ENCODE results near the gene TOP3A. TPM values are rescaled to one million over a fixed set of nuclear protein-coding genes. Genes with fewer than 3 reads are reported as not detected.

TOP3A gene
- total RNA-seq, 2 experiments from 2014 or later: 61.5 to 61.7 TPM

- DNase-seq: no peak
- peak overlapping the region; percentile 73 for H3K4me3 Mint-ChIP-seq
- H3K36me3 Mint-ChIP-seq: no peaks in the 10 kb centered on the region
- peaks cover 17% of the 10 kb centered on the region for H3K4me1 Mint-ChIP-seq
- POLR2A ChIA-PET: interaction anchor here (0.5 to 2.9 kb wide), 3 partner anchors 23 to 137 kb away, joined by 3 to 11 read pairs (median 3); partner anchors contain the start of gene ALKBH5
- H3K27me3 Mint-ChIP-seq: no peaks in the 10 kb centered on the region
- peak overlapping the region; percentile 73 for H3K27ac Mint-ChIP-seq
- ATAC-seq (ENCODE audit: low read depth): no peak
- H3K9me3 Mint-ChIP-seq: no peaks in the 10 kb centered on the region
Observed at GRCh38 chr17:18224387-18225120, 90.2 kb downstream of the TOP3A start.

DNA sequence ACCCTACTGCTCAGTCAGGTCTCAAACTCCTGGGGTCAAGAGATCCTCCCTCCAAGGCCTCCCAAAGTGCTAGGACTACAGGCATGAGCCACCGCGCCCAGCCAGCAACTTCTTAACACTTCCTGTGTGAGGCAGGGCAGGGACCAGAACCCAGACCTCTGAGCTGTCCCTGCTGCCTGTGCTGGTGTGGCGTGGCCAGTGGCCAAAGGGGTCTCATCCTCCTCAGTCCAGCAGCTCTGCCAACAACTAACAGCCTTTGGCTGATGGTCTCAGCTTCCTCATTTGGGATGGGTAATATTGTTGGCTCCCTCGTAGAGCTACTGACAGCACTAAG is 90.8 kb downstream of the TOP3A start:
- Mint-ChIP-seq H3K4me3 (no peak overlapping the region), H3K27ac (no peak overlapping the region), H3K27me3 (no peaks in the 10 kb centered on the region), H3K36me3 (no peaks in the 10 kb centered on the region), H3K4me1 (peaks cover 17% of the 10 kb centered on the region), H3K9me3 (no peaks in the 10 kb centered on the region)
- DNase-seq (no peak), ATAC-seq (ENCODE audit: low read depth) (no peak)
- POLR2A ChIA-PET: interaction anchor here (0.5 to 2.9 kb wide), 4 partner anchors 16 to 137 kb away, joined by 3 to 11 read pairs (median 3); partner anchors contain the start of gene ALKBH5

Small RNA genes lying within 50 kb of the gene (microRNA-seq; reads per million reads assigned to microRNA genes)
- not detected for gene MIR6778

Other genes starting within 250 kb of the TOP3A start
- 10 to 100 TPM; 43.6 to 53.2 TPM for gene DRG2, start 227.0 kb downstream of the TOP3A start, total RNA-seq
- 1 to 10 TPM; 1.0 TPM for gene MYO15A, start 206.2 kb downstream of the TOP3A start, total RNA-seq
- 100 to 1,000 TPM; 133 to 134 TPM for gene ALKBH5, start 131.2 kb downstream of the TOP3A start, total RNA-seq
- 10 to 100 TPM; 21.3 to 21.6 TPM for gene LLGL1, start 89.4 kb downstream of the TOP3A start, total RNA-seq
- gene FLII, start 56.3 kb downstream of the TOP3A start, total RNA-seq: 100 to 1,000 TPM; 334 to 354 TPM
- gene MIEF2, start 54.3 kb downstream of the TOP3A start, total RNA-seq: 10 to 100 TPM; 14.0 to 14.7 TPM
- 10 to 100 TPM; 34.5 to 35.2 TPM for gene SMCR8, start 299 bp upstream of the TOP3A start, total RNA-seq
- gene SHMT1, start 48.6 kb upstream of the TOP3A start, total RNA-seq: 10 to 100 TPM; 45.4 to 48.1 TPM
- not detected for gene EVPLL, start 62.8 kb upstream of the TOP3A start, total RNA-seq
- 1 to 10 TPM; 5.9 to 6.5 TPM for gene LGALS9C, start 161.8 kb upstream of the TOP3A start, total RNA-seq

Data from activated naive CD8-positive, alpha-beta T cell treated with anti-CD3 and anti-CD28 coated beads, Interleukin-2, amount 10 ng/mL, durations not matched to agents 7 days and 5 days (primary cell).